ENCODE data around the gene AAMP.
A peak's percentile ranks its signal among the peaks of the same experiment; 100 is the strongest.

AAMP gene

DNA sequence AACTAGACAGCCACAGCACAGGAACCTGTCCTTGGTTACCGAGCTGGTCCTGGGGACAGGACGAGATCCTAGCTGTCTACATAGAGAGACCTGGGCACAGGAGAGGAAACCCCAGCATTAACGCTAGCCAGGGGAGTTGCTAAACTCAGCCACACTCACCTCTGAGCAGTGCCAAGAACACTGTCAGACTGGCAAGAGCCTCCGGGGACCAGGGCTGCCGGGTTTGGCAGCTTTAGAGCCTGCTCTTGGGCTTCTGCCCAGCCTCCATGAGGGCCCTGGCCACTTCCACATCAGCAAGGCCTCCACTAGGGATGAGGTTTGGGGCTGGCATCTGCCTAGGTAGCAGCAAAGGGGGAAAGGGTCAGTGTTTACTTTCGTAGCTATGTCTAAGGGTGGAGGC is 15.7 kb upstream of the AAMP start:
- H3K27me3 ChIP-seq (ENCODE audit: insufficient read depth, low read length, poor library complexity): no peaks in the 10 kb centered on the region
- H3K4me1 ChIP-seq (ENCODE audit: insufficient read depth, low read length): peaks cover 22% of the 10 kb centered on the region
- H3K9ac ChIP-seq (ENCODE audit: low read depth, low read length): peak overlapping the region; percentile 55
- no peak overlapping the region for H2AFZ ChIP-seq (ENCODE audit: low read depth, low read length)
- peak overlapping the region; percentile 71 for H3K27ac ChIP-seq (ENCODE audit: low read length)
- H3K79me2 ChIP-seq (ENCODE audit: insufficient read depth, low read length): no peaks in the 10 kb centered on the region
- H4K20me1 ChIP-seq (ENCODE audit: insufficient read depth, low read length): no peaks in the 10 kb centered on the region
- peak overlapping the region in 1 of 2 experiments; percentile 59; a peak in 2 of 4 replicates for H3K4me3 ChIP-seq (ENCODE audit: low read depth in 1 of 2, low read length in 2 of 2)
- ATAC-seq (ENCODE audit: insufficient read depth, low read depth) (no peak), DNase-seq (no peak)
- no peak for TF ChIP-seq EZH2 (IDR thresholded peaks at IDR 0.05; ENCODE audit: borderline replicate concordance, low read depth, low read length, severe bottlenecking)
- TF ChIP-seq, protein P1, sequence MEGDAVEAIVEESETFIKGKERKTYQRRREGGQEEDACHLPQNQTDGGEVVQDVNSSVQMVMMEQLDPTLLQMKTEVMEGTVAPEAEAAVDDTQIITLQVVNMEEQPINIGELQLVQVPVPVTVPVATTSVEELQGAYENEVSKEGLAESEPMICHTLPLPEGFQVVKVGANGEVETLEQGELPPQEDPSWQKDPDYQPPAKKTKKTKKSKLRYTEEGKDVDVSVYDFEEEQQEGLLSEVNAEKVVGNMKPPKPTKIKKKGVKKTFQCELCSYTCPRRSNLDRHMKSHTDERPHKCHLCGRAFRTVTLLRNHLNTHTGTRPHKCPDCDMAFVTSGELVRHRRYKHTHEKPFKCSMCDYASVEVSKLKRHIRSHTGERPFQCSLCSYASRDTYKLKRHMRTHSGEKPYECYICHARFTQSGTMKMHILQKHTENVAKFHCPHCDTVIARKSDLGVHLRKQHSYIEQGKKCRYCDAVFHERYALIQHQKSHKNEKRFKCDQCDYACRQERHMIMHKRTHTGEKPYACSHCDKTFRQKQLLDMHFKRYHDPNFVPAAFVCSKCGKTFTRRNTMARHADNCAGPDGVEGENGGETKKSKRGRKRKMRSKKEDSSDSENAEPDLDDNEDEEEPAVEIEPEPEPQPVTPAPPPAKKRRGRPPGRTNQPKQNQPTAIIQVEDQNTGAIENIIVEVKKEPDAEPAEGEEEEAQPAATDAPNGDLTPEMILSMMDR (IDR thresholded peaks at IDR 0.05; ENCODE audit: borderline replicate concordance, extremely low read depth, low read length, poor library complexity, severe bottlenecking): no peak
- peak overlapping the region; percentile 64 for H3K4me2 ChIP-seq (ENCODE audit: insufficient read depth, low read length)
- H3K36me3 ChIP-seq (ENCODE audit: insufficient read depth, low read length): no peaks in the 10 kb centered on the region
- no peaks in the 10 kb centered on the region for H3K9me3 ChIP-seq (ENCODE audit: insufficient read depth, low read length, severe bottlenecking)

- H3K36me3 ChIP-seq (ENCODE audit: insufficient read depth, low read length): no peaks in the 10 kb centered on the region
- H3K27me3 ChIP-seq (ENCODE audit: insufficient read depth, low read length, poor library complexity): no peaks in the 10 kb centered on the region
- no peak overlapping the region for H3K4me3 ChIP-seq (ENCODE audit: low read depth in 1 of 2, low read length in 2 of 2)
- H4K20me1 ChIP-seq (ENCODE audit: insufficient read depth, low read length): no peaks in the 10 kb centered on the region
- DNase-seq (no peak), ATAC-seq (ENCODE audit: insufficient read depth, low read depth) (no peak)
- H3K79me2 ChIP-seq (ENCODE audit: insufficient read depth, low read length): no peaks in the 10 kb centered on the region
- TF ChIP-seq, protein P1 (IDR thresholded peaks at IDR 0.05; ENCODE audit: borderline replicate concordance, extremely low read depth, low read length, poor library complexity, severe bottlenecking): no peak
- no peak for TF ChIP-seq EZH2 (IDR thresholded peaks at IDR 0.05; ENCODE audit: borderline replicate concordance, low read depth, low read length, severe bottlenecking)
- H3K27ac ChIP-seq (ENCODE audit: low read length): no peak overlapping the region
- H3K4me2 ChIP-seq (ENCODE audit: insufficient read depth, low read length): no peak overlapping the region
- H2AFZ ChIP-seq (ENCODE audit: low read depth, low read length): no peak overlapping the region
- H3K9me3 ChIP-seq (ENCODE audit: insufficient read depth, low read length, severe bottlenecking): no peaks in the 10 kb centered on the region
- peaks cover 22% of the 10 kb centered on the region for H3K4me1 ChIP-seq (ENCODE audit: insufficient read depth, low read length)
- H3K9ac ChIP-seq (ENCODE audit: low read depth, low read length): no peak overlapping the region
Measured at GRCh38 chr2:218284106-218284811, 14.3 kb upstream of the AAMP start.

GRCh38 chr2:218282173-218282991 is 12.4 kb upstream of the AAMP start:
- Histone ChIP-seq H3K27me3 (ENCODE audit: insufficient read depth, low read length, poor library complexity) (no peaks in the 10 kb centered on the region), H3K9ac (ENCODE audit: low read depth, low read length) (no peak overlapping the region), H3K4me2 (ENCODE audit: insufficient read depth, low read length) (no peak overlapping the region), H3K9me3 (ENCODE audit: insufficient read depth, low read length, severe bottlenecking) (no peaks in the 10 kb centered on the region), H3K27ac (ENCODE audit: low read length) (no peak overlapping the region), H3K4me3 (ENCODE audit: low read depth in 1 of 2, low read length in 2 of 2) (no peak overlapping the region), H2AFZ (ENCODE audit: low read depth, low read length) (no peak overlapping the region), H3K36me3 (ENCODE audit: insufficient read depth, low read length) (peaks cover 6% of the 10 kb centered on the region), H3K4me1 (ENCODE audit: insufficient read depth, low read length) (peaks cover 22% of the 10 kb centered on the region), H3K79me2 (ENCODE audit: insufficient read depth, low read length) (no peaks in the 10 kb centered on the region), H4K20me1 (ENCODE audit: insufficient read depth, low read length) (no peaks in the 10 kb centered on the region; the same call in 1 of the 2 replicates)
- ATAC-seq (ENCODE audit: insufficient read depth, low read depth) (no peak), DNase-seq (no peak)
- TF ChIP-seq EZH2 (IDR thresholded peaks at IDR 0.05; ENCODE audit: borderline replicate concordance, low read depth, low read length, severe bottlenecking): no peak
- TF ChIP-seq, protein P1 (IDR thresholded peaks at IDR 0.05; ENCODE audit: borderline replicate concordance, extremely low read depth, low read length, poor library complexity, severe bottlenecking): no peak

Data from DND-41 (cell line).